Fibroblast of the conjunctiva (primary cell): Measurements from ENCODE around the gene ARV1.
"Not testable (repeated sequence)": the region's sequence is repeated elsewhere in the genome, so short reads cannot be mapped to it uniquely, and the experiment has no call there.

Experiments
- DNase-seq: peaks from one replicate; pipeline ENCODE4 v3.0.0-alpha.2; 2010; ENCODE audit warnings: low read depth

Gene ARV1

GRCh38 chr1:231019711-231020110 lies 40.8 kb downstream of the ARV1 start:
- DNase-seq: no peak

- DNase-seq: no peak
Observed at GRCh38 chr1:231020139-231020601, 41.3 kb downstream of the ARV1 start.

GRCh38 chr1:231020816-231021215 lies 41.9 kb downstream of the ARV1 start:
- no peak for DNase-seq

DNA sequence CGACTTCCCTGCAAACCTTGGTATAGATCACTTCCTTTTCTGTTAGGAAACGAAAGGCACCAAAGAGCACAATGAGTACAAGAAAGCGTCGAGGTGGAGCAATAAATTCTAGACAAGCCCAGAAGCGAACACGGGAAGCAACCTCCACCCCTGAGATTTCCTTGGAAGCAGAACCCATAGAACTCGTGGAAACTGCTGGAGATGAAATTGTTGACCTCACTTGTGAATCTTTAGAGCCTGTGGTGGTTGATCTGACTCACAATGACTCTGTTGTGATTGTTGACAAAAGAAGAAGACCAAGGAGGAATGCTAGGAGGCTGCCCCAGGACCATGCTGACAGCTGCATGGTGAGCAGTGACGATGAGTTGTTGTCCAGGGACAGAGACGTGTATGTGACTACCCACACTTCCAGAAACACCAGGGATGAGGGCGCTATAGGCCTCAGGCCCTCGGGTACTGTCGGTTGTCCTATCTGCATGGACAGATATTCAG lies 42.7 kb downstream of the ARV1 start:
- DNase-seq: no peak

DNA sequence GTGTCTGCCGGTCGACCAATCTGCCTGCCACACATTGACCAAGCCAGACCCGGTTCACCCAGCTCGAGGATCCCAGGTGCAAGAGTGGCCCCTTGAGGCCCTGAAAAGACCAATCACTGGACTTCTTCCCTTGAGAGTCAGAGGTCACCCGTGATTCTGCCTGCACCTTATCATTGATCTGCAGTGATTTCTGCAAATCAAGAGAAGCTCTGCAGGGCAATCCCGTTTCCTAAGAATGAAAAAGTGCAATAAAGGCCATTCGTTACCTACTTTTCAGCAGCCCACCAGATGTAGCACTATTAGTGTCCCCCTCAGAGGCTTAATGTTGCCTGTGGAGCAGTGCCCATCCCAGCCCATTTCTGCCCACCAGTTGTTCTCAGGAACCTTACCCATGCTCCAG lies 43.6 kb downstream of the ARV1 start:
- not testable (repeated sequence) for DNase-seq

DNA sequence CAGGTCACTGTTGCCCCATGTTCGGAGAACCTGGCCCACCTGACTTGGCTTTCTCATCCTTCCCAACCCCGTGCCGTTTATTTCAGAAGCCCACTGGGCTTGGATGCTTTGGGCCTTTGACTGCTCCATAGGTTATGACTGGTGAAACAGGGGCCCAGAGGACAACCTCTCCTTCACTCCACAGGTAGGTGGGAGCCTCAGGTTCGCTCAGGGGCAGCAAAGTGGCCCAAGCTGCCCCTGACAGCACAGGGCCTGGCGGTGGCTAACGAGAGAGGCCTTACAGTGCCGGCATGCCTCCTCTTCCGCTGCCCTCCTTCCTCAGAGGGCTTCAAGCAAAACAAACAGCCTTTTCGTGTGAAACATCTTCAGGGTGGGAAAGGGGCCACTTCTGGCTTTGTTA lies 44.3 kb downstream of the ARV1 start:
- DNase-seq: no peak

DNA sequence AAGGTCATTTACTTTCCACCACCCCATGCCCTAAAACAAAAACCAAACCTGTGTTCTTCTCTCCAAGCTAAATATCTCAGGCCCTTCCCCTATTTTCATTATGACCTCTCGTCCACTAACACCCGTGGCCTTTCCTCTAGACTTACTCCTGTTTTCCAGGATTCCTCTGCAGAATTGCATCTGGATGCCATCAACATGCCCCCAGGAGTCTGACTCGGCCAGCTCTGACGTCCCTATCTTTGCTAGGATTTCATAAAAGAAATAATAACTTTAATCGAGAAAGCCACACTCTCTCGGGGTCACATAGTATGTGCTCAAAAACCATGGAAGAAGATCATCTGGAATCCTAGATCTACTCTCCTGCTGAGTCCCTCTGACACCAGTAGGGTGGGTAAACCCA lies 47.7 kb downstream of the ARV1 start:
- DNase-seq: no peak

DNA sequence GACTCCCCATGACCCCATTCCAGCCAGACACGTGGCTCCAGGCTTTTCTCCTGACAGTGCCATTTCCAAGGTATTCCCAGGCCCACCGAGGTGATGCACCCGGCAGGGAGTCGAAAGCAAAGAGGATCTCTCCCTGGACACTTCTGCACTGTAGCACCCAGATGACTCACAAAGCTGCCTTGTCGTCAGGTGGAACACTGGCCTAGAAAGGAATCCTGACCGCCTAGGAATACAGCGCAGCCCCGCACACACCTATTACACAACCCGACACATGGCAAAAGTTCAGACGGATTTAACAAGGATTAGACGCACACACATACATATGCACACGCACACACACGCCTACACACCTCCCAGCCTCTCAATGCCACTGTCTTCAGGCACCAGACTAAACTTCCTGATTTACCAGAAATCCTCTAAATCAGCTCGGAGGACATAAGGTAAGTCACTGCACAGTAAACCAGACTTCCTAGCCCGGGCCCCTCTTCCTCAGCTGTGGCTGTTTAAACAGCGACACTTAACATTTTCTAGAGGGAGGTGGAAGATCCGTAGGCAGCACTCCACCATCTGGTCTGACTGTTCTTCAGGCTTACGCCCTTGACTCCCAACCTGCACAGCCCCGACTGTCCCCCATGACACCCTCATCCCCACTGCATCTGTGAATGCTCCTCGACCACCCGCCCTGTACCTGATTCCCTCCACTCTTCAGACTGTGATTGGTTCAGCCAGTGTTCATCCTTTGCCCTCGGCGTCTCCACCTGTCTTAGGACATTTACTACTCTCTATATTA lies 48.4 kb downstream of the ARV1 start:
- DNase-seq: no peak

- no peak for DNase-seq
Observed at GRCh38 chr1:231027971-231028370, 49.1 kb downstream of the ARV1 start.

- no peak for DNase-seq
Observed at GRCh38 chr1:231028682-231029081, 49.8 kb downstream of the ARV1 start.

DNA sequence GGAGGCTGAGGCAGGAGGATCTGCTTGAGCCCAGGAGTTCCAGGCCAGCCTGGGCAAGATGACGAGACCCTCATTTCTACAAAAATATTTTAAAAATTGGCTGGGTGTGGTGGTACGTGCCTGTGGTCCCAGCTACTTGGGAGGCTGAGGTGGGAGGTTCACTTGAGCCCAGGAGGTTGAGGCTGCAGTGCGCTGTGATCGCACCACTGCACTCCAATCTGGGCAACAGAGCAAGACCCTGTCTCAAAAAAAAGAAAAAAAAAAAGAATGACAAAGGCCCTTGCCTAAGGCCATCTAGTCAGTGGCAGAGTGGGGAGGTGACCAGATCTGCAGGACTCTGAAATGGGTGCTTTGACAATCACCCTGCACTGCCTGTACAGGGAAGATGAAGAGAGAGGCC lies 50.4 kb downstream of the ARV1 start:
- not testable (repeated sequence) for DNase-seq

DNA sequence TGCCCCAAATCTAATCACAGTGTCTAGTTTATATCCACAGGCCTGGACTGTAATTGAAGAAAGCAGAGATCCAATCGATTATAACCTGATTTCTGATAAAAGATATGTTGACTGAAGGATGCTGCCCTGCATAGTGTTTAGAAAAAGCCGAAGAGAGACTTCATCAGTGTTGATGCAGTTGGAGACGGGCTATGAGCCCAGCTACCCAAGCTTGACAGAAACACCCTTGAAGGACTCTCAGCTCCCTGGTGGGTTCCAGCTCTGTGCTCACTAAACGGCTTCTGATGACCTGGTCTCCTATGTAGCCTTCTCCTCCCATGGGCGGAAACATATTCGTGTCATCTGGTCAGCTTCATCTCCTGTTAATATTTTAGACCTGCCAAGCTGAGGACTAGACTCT lies 50.9 kb downstream of the ARV1 start:
- DNase-seq: no peak

- DNase-seq: no peak
Observed at GRCh38 chr1:231032963-231033362, 54.1 kb downstream of the ARV1 start.

- DNase-seq: no peak
Observed at GRCh38 chr1:231035799-231036198, 56.9 kb downstream of the ARV1 start.

GRCh38 chr1:231036416-231036815 lies 57.5 kb downstream of the ARV1 start:
- DNase-seq: no peak

DNA sequence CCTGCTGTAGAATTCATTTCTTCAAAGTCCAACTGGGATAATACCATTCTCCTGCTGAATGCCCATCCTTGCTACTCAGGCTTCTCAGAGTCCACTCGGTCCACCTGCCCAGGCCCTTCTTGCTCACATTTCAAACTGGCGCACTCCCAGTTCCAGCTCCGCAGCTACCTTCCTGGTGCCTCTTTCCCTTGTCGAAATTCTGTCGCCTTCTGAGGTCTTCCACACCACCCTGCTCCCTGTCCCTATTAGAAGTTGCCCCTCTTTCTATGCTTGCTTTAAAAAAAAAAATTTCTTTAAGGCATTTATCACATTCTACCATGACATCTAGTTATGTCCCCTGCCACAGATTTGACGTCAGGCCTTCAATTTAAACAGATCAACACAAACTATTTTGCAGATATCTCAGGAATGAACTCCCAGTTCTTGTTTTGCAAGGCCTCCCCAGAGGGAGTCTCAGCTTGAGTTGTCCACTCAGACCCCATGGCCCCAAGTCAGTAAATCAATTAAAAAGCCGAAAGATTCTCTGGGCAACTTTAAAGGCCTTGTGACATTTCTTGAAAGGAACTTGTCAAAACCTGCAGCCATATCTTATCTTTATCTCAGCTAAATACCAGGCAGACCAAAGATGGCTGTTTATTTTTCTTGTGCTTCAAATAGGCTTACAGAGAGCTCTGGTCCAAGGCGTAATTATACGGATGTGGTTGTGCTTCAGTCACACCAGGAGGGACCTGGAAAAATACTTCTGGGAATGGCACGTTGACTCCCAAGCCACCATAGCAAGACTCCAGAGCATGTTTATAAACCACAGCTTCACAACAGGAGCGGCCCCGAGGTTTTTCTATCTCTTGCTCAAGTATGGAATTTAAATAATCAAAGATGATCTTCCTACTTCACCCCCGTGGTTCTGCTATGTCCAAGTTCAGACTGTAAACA lies 59.0 kb downstream of the ARV1 start:
- no peak for DNase-seq

- DNase-seq: no peak
Observed at GRCh38 chr1:231039161-231040018, 60.5 kb downstream of the ARV1 start.

GRCh38 chr1:231040019-231040799 lies 61.3 kb downstream of the ARV1 start, which contains the start of gene FAM89A:
TSS of gene FAM89A (minus strand) at chr1:231040254. CDS start at chr1:231040211, 43 bp downstream.
- no peak for DNase-seq

DNA sequence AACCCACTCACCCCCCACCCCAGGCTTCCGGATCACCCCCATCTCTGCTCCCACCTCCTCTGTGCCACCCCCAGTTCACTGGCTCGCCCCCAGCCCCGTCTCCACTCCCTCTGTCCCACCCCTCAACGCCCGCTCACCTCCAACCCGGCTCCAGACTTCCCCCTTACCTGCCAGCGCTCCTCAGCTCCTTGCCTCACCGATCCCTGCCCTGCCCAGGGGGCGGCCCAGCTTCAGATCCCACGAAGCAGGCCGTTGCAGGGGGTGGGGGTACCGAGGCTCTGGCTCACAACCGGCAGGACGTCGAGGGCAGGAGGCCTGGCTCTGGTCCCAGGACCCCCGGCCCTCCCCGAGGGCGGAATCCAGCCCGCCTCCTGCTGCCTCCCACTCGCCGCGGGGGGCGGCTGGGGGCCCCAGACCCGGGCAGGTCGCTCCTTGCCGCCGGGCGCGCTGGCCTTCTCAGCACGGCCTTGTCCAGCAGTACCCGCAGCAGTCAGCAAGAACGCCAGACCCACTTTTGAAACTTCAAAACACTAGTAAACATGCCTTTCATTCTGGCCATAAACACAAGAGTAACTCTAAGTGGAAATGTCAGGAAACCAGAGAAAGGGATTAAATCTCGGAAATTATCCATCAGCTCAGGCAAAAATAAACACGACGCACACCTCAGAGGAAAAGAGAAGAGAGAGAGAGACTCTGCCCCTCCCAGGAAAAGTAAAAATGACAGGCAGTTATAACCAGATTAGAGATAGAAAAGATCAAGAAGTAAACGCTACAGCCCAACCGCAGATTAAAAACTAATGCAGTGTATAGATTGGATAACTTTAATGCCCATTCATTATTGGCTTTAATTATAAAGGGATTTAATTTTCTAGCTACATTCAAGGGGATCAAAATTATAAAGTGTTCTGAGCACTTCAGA lies 62.2 kb downstream of the ARV1 start:
- no peak for DNase-seq

DNA sequence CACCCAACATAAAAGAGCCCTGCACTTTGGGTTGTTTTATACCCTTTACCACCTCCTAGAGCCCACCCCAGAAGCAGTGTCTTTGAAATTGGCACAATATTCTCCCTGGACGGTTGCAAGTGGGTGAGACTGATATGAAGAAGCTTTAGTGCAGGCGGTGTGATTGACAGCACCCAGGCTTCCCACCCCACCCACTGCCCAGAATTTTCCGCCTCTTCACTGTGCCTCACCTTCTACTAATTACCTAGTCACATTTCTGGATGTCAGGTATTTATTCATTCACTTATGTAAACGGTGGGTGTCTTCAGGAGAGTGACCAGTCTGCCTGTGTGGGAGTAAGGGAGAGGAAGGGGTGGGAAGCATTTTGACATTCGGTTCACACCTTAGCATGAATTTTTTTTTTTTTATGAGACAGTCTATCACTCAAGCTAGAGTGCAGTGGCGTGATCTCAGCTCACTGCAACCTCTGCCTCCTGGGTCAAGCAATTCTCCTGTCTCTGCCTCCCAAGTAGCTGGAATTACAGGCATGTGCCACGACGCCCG lies 62.9 kb downstream of the ARV1 start:
- DNase-seq: no peak
